GM12865 (cell line): ENCODE data around the gene MCM7.
A peak's percentile ranks its signal among the peaks of the same experiment; 100 is the strongest.

ENCODE experiments used
- DNase-seq: peaks from one replicate; pipeline ENCODE4 v3.0.0; 2010; ENCODE audit warnings: low read depth
- H3K4me3 ChIP-seq: 2 replicates; pipeline ENCODE4 v1.5.1; 2011; ENCODE audit warnings: mild to moderate bottlenecking, low read depth, low read length, control low read depth
- TF ChIP-seq, protein P1 (sequence below): IDR thresholded peaks from 2 replicates; pipeline ENCODE4 v1.5.1; 2011; ENCODE audit warnings: low read length, control low read depth, low read depth, inconsistent platforms; ENCODE audit not compliant: insufficient read depth; ENCODE audit errors: missing control alignments

The MCM7 gene

DNA sequence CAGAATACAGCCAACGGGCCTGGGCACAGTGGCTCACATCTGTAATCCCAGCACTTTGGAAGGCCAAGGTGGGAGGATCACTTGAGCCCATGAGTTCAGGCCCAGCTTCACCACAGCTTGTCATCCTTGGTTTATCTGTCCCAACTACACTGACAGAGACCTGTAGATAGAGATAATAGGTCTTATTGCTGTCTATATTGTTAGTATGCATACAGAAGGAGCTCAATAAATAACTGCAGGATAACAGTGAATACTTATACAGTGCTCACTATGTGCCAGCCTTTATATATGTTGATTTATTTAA is 19.5 kb upstream of the MCM7 start:
- no peak for DNase-seq
- H3K4me3 ChIP-seq = no peak overlapping the region
- TF ChIP-seq, protein P1, sequence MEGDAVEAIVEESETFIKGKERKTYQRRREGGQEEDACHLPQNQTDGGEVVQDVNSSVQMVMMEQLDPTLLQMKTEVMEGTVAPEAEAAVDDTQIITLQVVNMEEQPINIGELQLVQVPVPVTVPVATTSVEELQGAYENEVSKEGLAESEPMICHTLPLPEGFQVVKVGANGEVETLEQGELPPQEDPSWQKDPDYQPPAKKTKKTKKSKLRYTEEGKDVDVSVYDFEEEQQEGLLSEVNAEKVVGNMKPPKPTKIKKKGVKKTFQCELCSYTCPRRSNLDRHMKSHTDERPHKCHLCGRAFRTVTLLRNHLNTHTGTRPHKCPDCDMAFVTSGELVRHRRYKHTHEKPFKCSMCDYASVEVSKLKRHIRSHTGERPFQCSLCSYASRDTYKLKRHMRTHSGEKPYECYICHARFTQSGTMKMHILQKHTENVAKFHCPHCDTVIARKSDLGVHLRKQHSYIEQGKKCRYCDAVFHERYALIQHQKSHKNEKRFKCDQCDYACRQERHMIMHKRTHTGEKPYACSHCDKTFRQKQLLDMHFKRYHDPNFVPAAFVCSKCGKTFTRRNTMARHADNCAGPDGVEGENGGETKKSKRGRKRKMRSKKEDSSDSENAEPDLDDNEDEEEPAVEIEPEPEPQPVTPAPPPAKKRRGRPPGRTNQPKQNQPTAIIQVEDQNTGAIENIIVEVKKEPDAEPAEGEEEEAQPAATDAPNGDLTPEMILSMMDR = no peak

- H3K4me3 ChIP-seq = peak overlapping the region; percentile 99
- peak; percentile 71 for DNase-seq
- TF ChIP-seq, protein P1 = no peak
Measured at GRCh38 chr7:100119970-100120732, 19.0 kb upstream of the MCM7 start.

DNA sequence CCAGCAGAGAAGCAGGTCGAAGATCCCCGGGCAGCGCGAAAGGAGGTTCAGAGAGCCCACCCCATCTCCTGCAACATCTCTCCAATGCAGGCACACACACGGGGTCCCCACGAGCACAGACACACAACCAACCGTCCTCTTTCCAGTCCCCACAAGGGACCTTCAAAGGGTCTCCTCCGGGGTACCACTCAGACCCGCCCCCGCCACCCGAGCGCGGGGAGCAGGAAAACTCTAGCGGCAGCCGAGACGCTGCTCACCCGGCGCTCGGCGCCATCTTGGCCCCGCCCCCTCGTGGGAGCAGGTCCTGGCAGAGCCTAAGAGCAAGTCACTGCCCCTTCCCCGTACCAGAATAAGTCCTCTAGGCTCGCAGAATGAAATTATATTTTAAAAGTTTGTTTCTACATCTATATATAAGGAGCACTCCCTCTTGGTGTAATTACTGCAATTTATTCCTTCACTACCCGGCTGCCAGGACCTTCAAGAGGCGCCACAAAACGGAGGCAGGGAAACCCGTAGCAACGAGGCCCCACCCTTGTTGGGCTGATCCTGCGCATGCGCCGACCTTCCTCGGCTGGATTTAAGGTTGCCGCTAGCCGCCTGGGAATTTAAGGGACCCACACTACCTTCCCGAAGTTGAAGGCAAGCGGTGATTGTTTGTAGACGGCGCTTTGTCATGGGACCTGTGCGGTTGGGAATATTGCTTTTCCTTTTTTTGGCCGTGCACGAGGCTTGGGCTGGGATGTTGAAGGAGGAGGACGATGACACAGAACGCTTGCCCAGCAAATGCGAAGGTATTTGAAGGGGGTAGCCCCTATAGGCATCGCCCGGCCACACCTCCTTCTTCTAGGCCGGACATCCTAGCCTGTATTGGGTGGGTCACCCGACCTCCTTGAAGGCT is 18.1 kb upstream of the MCM7 start, which contains the start of the genes CNPY4 and TAF6:
Gene CNPY4, plus strand, starts transcription at position 563 of the 898 bp plus-strand sequence. Its CDS starts 111 bp downstream, at position 674.
Gene TAF6, minus strand, starts transcription at position 287 of the 898 bp plus-strand sequence. CDS start 5,149 bp downstream, outside the sequence.
- H3K4me3 ChIP-seq = peak within 1 kb of the TSS; percentile 99
- DNase-seq = peak; percentile 97
- TF ChIP-seq, protein P1 = no peak

- TF ChIP-seq, protein P1 = no peak
- no peak for DNase-seq
- peak overlapping the region; percentile 99 for H3K4me3 ChIP-seq
Measured at GRCh38 chr7:100118388-100119071, 17.3 kb upstream of the MCM7 start.

DNA sequence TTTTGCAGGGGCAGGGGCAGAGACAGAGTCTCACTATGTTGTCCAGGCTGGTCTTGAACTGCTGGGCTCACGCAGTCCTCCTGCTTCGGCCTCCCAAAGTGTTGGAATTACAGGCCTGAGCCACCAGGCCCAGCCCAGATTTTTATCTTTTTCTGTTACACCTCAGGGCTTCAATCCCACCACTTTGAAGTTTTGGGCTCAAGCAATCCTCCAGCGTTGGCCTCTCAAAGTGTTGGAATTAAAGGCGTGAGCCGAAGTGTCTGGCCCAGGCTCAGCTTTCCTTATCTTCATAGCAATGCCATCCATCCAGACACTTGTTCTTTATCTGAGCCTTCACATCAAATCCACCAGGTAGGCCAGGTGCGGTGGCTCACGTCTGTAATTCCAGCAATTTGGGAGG is 13.8 kb upstream of the MCM7 start:
- no peak overlapping the region for H3K4me3 ChIP-seq
- DNase-seq = no peak
- TF ChIP-seq, protein P1 = no peak

DNA sequence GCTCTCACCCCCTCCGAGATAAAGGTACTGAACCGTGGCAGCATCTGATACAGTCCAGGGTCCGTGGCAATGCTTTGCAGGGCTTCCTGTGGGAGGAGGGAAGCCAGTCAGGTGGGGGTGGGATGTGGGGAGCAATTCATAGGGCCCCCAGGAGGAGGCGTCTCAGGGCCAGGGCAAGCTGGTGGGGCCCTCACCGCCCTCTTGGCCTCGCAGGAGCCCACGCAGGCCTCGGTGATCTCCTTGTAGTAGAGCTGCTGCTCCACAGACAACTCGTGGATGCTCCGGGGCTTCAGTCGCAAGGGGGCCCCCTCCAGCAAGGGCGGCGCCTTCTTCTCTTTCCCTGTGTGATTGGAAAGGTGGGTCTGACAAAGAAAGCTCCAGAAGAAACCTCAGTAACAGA is 10.7 kb upstream of the MCM7 start:
- DNase-seq = no peak
- H3K4me3 ChIP-seq = no peak overlapping the region
- TF ChIP-seq, protein P1 = no peak
